ACC112 (cell line): ENCODE results near the gene SMARCB1.
A peak's percentile ranks its signal among the peaks of the same experiment; 100 is the strongest.

ENCODE experiments used
- H2AFZ ChIP-seq: fragments of 200-600 bp; sonication (generic); one replicate; pipeline ENCODE4 v1.6.0; 2017; ENCODE audit warnings: antibody characterized with exemption, low read length; ENCODE audit not compliant: unreplicated experiment
- H3K27ac ChIP-seq: fragments of 200-600 bp; sonication (generic); 2 replicates; pipeline ENCODE4 v1.5.1; 2014; ENCODE audit warnings: low read depth, mild to moderate bottlenecking, antibody characterized with exemption, low read length, moderate library complexity
- H3K27me3 ChIP-seq: fragments of 200-600 bp; sonication (generic); 2 replicates; pipeline ENCODE4 v1.6.1; 2014; ENCODE audit warnings: mild to moderate bottlenecking, antibody characterized with exemption, low read length, moderate library complexity, mixed read lengths; ENCODE audit not compliant: insufficient read depth
- H3K36me3 ChIP-seq: fragments of 200-600 bp; sonication (generic); 2 replicates; pipeline ENCODE4 v1.6.1; 2016; ENCODE audit warnings: mild to moderate bottlenecking, antibody characterized with exemption, low read length, moderate library complexity, mixed read lengths; ENCODE audit not compliant: insufficient read depth
- H3K4me1 ChIP-seq: fragments of 200-600 bp; sonication (generic); one replicate; pipeline ENCODE4 v1.6.1; 2016; ENCODE audit warnings: low read length, mixed read lengths; ENCODE audit not compliant: insufficient read depth, unreplicated experiment, control insufficient read depth
- H3K4me3 ChIP-seq: fragments of 200-600 bp; sonication (generic); 2 replicates; pipeline ENCODE4 v1.5.1; 2014; ENCODE audit warnings: mild to moderate bottlenecking, low read depth, low read length
- H3K79me2 ChIP-seq: fragments of 200-600 bp; sonication (generic); one replicate; pipeline ENCODE4 v1.6.0; 2016; ENCODE audit warnings: low read length; ENCODE audit not compliant: control insufficient read depth, unreplicated experiment, insufficient read depth

SMARCB1 gene

GRCh38 chr22:23751441-23751996 is 35.2 kb upstream of the SMARCB1 start:
- Histone ChIP-seq H3K4me1 (peaks cover 6% of the 10 kb centered on the region), H3K4me3 (peak overlapping the region; percentile 94), H3K79me2 (no peaks in the 10 kb centered on the region), H3K36me3 (no peaks in the 10 kb centered on the region), H3K27me3 (no peaks in the 10 kb centered on the region), H2AFZ (peak overlapping the region; percentile 51), H3K27ac (peak overlapping the region; percentile 50)

GRCh38 chr22:23752090-23752691 is 34.6 kb upstream of the SMARCB1 start:
- Histone ChIP-seq H3K4me1 (peaks cover 6% of the 10 kb centered on the region), H2AFZ (no peak overlapping the region), H3K27me3 (no peaks in the 10 kb centered on the region), H3K4me3 (no peak overlapping the region; the same call in 1 of the 2 replicates), H3K36me3 (no peaks in the 10 kb centered on the region), H3K27ac (no peak overlapping the region), H3K79me2 (no peaks in the 10 kb centered on the region)

- Histone ChIP-seq H3K27ac (no peak overlapping the region), H2AFZ (no peak overlapping the region), H3K36me3 (no peaks in the 10 kb centered on the region), H3K4me3 (no peak overlapping the region), H3K4me1 (peaks cover 6% of the 10 kb centered on the region), H3K27me3 (no peaks in the 10 kb centered on the region), H3K79me2 (no peaks in the 10 kb centered on the region)
These were observed 34.0 kb upstream of the SMARCB1 start for GRCh38 chr22:23752750-23753149.

DNA sequence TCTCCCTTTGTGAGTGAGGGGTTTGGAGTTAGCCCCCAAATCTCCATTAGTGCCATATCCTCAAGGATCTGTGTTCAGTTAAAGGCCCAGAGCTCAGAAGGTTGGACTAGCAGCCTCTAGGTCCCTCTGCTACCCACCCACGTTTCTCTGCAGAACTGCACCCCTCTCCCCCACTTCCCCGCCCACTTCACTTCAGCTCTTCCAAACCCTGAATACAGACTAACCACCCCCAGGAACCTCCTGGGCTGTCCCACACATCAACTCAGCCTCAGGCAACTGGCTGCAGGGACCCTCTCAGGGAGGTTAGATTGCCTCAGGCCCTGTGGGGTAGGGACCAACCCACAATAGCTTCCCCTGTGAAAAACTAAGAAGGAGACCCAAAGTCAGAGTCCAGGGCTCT is 33.4 kb upstream of the SMARCB1 start:
- Histone ChIP-seq H3K79me2 (no peaks in the 10 kb centered on the region), H3K36me3 (no peaks in the 10 kb centered on the region), H3K27me3 (no peaks in the 10 kb centered on the region), H2AFZ (no peak overlapping the region), H3K27ac (no peak overlapping the region), H3K4me3 (no peak overlapping the region), H3K4me1 (peaks cover 6% of the 10 kb centered on the region)

DNA sequence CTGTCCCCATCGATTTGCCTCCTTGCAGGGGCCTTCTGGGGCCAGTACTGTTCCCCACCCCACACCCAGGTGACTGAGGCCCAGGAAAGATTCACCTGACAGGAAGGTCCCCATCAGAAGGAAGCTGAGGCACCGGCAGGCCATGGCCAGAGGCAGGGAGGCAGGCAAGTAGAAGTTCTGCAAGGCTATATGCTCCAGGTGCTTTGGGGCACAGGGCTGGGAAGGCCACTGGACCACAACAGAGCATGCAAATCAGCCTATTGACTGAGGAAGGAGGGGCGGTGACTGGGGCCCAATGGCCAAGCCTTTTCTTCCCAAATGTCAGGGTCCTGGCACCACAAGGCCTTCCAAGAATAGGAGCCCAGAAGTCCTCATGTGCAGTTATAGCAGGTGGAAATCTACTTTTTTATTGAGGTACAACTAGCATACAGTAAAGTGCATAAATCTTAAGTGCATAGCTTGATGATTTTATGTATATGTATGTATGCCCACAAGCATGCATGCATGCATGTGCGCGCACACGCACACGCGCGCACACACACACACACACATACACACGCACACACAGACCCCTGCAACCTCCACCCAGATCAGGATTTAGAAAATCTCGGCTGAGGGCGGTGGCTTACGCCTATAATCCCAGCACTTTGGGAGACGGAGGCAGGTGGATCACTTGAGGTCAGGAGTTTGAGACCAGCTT is 32.4 kb upstream of the SMARCB1 start, which contains the start of gene VPREB3:
VPREB3 (minus strand) TSS at position 206 of the 700 bp plus-strand sequence; CDS start at position 144, 62 bp downstream.
- H2AFZ ChIP-seq = no peak within 1 kb of the TSS
- H3K4me3 ChIP-seq = no peak within 1 kb of the TSS
- H3K27me3 ChIP-seq = no peaks in the 10 kb centered on the region
- peaks cover 6% of the 10 kb centered on the region for H3K4me1 ChIP-seq
- H3K27ac ChIP-seq = no peak within 1 kb of the TSS
- H3K79me2 ChIP-seq = no peaks in the 10 kb centered on the region
- no peaks in the 10 kb centered on the region for H3K36me3 ChIP-seq

DNA sequence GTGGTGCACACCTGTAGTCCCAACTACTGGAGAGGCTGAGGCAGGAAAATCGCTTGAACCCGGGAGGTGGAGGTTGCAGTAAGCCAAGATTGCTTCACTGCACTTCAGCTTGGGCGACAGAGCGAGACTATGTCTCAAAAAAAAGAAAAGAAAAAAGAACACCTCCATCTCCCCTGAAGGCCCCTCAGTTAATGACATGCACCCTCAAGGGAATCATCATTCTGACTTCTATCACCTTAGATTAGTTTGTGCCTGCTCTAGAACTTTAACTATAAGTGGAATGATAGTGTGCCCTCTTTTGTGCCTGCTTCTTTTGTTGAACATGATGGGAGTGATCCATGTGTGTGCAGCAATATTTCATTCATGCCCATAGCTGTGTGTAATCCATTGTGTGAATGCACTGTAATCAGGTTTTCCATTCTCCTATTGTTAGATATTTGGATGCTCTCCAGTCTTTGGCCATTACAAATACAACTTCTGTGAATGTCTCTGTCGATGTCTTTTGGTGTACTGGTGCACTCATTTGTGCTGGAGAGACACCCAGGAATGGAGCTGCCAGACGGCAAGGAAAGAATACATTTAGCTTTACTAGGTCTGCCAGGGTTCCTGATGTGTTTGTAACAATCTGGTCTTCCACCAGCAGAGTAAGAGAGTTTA is 31.7 kb upstream of the SMARCB1 start:
- Histone ChIP-seq H3K27ac (no peak overlapping the region), H2AFZ (no peak overlapping the region), H3K27me3 (no peaks in the 10 kb centered on the region), H3K4me3 (no peak overlapping the region), H3K4me1 (no peaks in the 10 kb centered on the region), H3K36me3 (no peaks in the 10 kb centered on the region), H3K79me2 (no peaks in the 10 kb centered on the region)

- no peak overlapping the region for H3K27ac ChIP-seq
- H3K36me3 ChIP-seq = no peaks in the 10 kb centered on the region
- no peak overlapping the region for H3K4me3 ChIP-seq
- H2AFZ ChIP-seq = no peak overlapping the region
- no peaks in the 10 kb centered on the region for H3K4me1 ChIP-seq
- no peaks in the 10 kb centered on the region for H3K27me3 ChIP-seq
- no peaks in the 10 kb centered on the region for H3K79me2 ChIP-seq
These were observed 31.1 kb upstream of the SMARCB1 start for GRCh38 chr22:23755711-23756110.

DNA sequence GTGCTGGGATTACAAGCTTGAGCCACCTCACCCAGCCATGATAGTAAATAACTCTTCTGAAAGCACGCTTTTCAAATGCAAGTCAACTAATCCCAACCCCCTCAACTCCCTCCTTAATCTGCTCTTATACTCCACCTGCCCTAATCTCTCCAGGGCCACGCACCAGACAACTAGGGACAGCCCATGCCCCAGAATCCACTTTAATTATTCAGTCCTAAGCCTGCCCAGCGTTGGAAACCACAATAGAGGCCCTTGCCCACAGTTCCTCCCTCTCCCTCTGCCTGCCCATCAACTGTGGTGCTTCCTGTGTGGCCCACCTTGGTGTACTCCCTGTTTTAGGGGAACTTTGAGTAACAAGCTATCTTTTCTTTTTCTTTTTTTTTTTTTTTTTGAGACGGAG is 29.9 kb upstream of the SMARCB1 start:
- H2AFZ ChIP-seq = no peak overlapping the region
- H3K27me3 ChIP-seq = no peaks in the 10 kb centered on the region
- H3K27ac ChIP-seq = no peak overlapping the region
- no peaks in the 10 kb centered on the region for H3K79me2 ChIP-seq
- H3K4me1 ChIP-seq = no peaks in the 10 kb centered on the region
- no peaks in the 10 kb centered on the region for H3K36me3 ChIP-seq
- no peak overlapping the region for H3K4me3 ChIP-seq

DNA sequence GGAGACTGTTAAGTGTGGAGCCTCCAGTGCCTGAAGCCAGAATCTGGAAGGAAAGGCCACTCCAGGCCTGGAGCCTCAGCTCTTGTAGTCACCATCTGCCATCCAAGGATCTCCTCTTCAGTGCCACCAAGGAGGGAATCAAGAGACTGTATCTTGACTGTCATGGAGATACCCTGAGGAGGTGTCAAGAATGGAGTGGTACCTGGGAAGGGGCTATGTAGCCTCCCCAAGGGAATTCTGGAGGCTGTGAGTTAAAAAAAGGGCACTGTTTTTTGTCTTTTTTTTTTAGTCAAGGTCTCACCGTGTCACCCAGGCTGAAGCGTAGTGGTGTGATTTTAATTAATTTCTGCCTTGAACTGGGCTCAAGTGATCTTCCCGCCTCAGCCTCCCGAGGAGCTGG is 27.2 kb upstream of the SMARCB1 start:
- H3K36me3 ChIP-seq = no peaks in the 10 kb centered on the region
- no peak overlapping the region for H3K27ac ChIP-seq
- peaks cover 8% of the 10 kb centered on the region for H3K4me1 ChIP-seq
- H3K27me3 ChIP-seq = no peaks in the 10 kb centered on the region
- no peak overlapping the region for H3K4me3 ChIP-seq
- H3K79me2 ChIP-seq = no peaks in the 10 kb centered on the region
- H2AFZ ChIP-seq = no peak overlapping the region

DNA sequence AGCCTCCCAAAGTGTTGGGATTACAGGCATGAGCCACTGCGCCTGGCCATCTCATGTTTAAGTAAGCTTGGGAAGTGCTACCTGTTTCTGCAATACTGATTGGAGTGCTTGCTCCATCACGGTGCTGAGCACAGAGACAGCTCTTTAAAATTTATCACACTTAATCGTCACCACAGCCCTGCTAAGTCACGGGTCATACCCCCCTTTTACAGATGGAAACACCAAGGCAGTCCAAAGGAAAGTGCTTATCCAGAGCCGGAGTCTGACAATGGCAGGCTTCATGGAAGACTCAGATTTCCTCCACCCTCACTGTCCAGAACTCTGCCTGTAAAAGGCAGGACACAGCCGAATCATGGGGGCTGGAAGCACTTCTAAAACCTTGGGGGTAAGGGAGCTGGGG is 26.7 kb upstream of the SMARCB1 start:
- H3K4me3 ChIP-seq = no peak overlapping the region
- H3K36me3 ChIP-seq = no peaks in the 10 kb centered on the region
- no peaks in the 10 kb centered on the region for H3K27me3 ChIP-seq
- H3K4me1 ChIP-seq = peaks cover 8% of the 10 kb centered on the region
- H2AFZ ChIP-seq = no peak overlapping the region
- H3K79me2 ChIP-seq = no peaks in the 10 kb centered on the region
- H3K27ac ChIP-seq = no peak overlapping the region
